Breast epithelium (tissue), 3 donors: Measurements from ENCODE around the gene TBX6.

Experiments used
- POLR2A ChIP-seq: fragments of 450-650 bp; IDR thresholded peaks from one replicate; pipeline ENCODE4 v1.6.1; 2016; ENCODE audit warnings: antibody characterized with exemption, mild to moderate bottlenecking, moderate library complexity
- POLR2AphosphoS5 ChIP-seq, 3 donors: sonication (generic); formaldehyde crosslinking; IDR thresholded peaks; one replicate each; pipeline ENCODE4 v1.6.1; 2017; ENCODE audit warnings: antibody characterized with exemption in 3 of 3
- TF ChIP-seq, protein P1 (sequence below), 3 donors: fragments of 450-650 bp; IDR thresholded peaks; one replicate each; pipeline ENCODE4 v1.5.1; 2016 to 2017; ENCODE audit warnings: antibody characterized with exemption in 3 of 3, mild to moderate bottlenecking in 3 of 3, moderate library complexity in 3 of 3

DNA sequence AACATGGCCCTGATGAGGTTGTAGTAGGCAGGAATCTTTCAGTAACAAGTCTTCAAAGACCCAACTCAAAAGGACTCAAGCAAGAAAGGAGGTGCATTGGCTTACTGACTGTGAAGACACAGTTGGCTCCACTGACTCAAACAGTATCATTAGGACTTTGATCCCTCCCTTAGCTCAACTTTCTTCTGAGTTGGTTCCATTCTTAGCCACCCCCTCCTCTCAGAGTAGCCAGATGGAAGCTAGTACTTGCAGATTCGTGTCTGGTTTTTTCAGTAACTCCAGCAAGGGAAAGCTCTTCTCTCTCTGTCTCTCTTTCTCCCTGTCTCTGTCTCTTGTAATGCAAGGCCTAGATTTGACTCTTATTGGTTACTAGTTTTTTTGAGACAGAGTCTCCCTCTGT, 36.3 kb upstream of the TBX6 start:
- TF ChIP-seq, protein P1, sequence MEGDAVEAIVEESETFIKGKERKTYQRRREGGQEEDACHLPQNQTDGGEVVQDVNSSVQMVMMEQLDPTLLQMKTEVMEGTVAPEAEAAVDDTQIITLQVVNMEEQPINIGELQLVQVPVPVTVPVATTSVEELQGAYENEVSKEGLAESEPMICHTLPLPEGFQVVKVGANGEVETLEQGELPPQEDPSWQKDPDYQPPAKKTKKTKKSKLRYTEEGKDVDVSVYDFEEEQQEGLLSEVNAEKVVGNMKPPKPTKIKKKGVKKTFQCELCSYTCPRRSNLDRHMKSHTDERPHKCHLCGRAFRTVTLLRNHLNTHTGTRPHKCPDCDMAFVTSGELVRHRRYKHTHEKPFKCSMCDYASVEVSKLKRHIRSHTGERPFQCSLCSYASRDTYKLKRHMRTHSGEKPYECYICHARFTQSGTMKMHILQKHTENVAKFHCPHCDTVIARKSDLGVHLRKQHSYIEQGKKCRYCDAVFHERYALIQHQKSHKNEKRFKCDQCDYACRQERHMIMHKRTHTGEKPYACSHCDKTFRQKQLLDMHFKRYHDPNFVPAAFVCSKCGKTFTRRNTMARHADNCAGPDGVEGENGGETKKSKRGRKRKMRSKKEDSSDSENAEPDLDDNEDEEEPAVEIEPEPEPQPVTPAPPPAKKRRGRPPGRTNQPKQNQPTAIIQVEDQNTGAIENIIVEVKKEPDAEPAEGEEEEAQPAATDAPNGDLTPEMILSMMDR (IDR thresholded peaks at IDR 0.05) = no peak
- no peak for TF ChIP-seq POLR2A
- TF ChIP-seq POLR2AphosphoS5 (IDR thresholded peaks at IDR 0.05) = no peak
